Measurements from ENCODE around the gene CHRM4.
"Not testable (repeated sequence)": the region's sequence is repeated elsewhere in the genome, so short reads cannot be mapped to it uniquely, and the experiment has no call there.

Gene CHRM4

GRCh38 chr11:46372086-46372485 is 19.5 kb downstream of the CHRM4 start:
- TF ChIP-seq CTCF (IDR thresholded peaks at IDR 0.05; ENCODE audit: control extremely low read depth, extremely low read depth, low read depth, missing control alignments) = no peak
- ChIA-PET POLR2A (no interaction called here), CTCF (interaction anchor here (1.2 to 20.9 kb wide), 3 partner anchors 16 to 157 kb away, joined by 3 to 452 read pairs (median 6); partner anchors contain the start of gene DGKZ)
- DNase-seq (ENCODE audit: extremely low spot score) = no peak

GRCh38 chr11:46371262-46371661 is 20.3 kb downstream of the CHRM4 start:
- DNase-seq (ENCODE audit: extremely low spot score); POLR2A ChIA-PET: not testable (repeated sequence)
- CTCF ChIA-PET = interaction anchor here (1.9 to 20.9 kb wide), 2 partner anchors 17 to 19 kb away, joined by 6 to 452 read pairs; partner anchors contain the start of gene DGKZ

- TF ChIP-seq CTCF (IDR thresholded peaks at IDR 0.05; ENCODE audit: control extremely low read depth, extremely low read depth, low read depth, missing control alignments) = no peak
- DNase-seq (ENCODE audit: extremely low spot score) = no peak
- CTCF ChIA-PET = interaction anchor here (2.9 to 20.9 kb wide), 2 partner anchors 8 to 18 kb away, joined by 18 to 452 read pairs; partner anchors contain the start of gene DGKZ
- POLR2A ChIA-PET = no interaction called here
Measured at GRCh38 chr11:46370253-46370652, 21.3 kb downstream of the CHRM4 start.

GRCh38 chr11:46369458-46370152 is 22.0 kb downstream of the CHRM4 start:
- POLR2A ChIA-PET = interaction anchor here (1.1 kb wide), 1 partner anchor 21 kb away, joined by 3 read pairs; no protein-coding TSS in a partner anchor
- peak; percentile 75 for DNase-seq (ENCODE audit: extremely low spot score)

GRCh38 chr11:46367916-46368267 is 23.7 kb downstream of the CHRM4 start:
- no peak for DNase-seq (ENCODE audit: extremely low spot score)
- no peak for TF ChIP-seq CTCF (IDR thresholded peaks at IDR 0.05; ENCODE audit: control extremely low read depth, extremely low read depth, low read depth, missing control alignments)
- CTCF ChIA-PET = interaction anchor here (1.1 to 20.9 kb wide), 16 partner anchors 11 to 250 kb away, joined by 3 to 452 read pairs (median 4); partner anchors contain the start of genes CHRM4 and DGKZ
- POLR2A ChIA-PET = no interaction called here

More at GRCh38 chr11:46369458-46370152, 22.0 kb downstream of the CHRM4 start:
- peak; percentile 93 for TF ChIP-seq CTCF (IDR thresholded peaks at IDR 0.05; ENCODE audit: control extremely low read depth, extremely low read depth, low read depth, missing control alignments)
- CTCF ChIA-PET = interaction anchor here (0.9 to 20.9 kb wide), 6 partner anchors 9 to 169 kb away, joined by 3 to 452 read pairs (median 12); partner anchors contain the start of gene DGKZ

- CTCF ChIA-PET = interaction anchor here (0.8 to 20.9 kb wide), 14 partner anchors 10 to 193 kb away, joined by 3 to 452 read pairs (median 4); partner anchors contain the start of genes CHRM4 and DGKZ
- DNase-seq (ENCODE audit: extremely low spot score) = peak; percentile 81
- POLR2A ChIA-PET = no interaction called here
- TF ChIP-seq CTCF (IDR thresholded peaks at IDR 0.05; ENCODE audit: control extremely low read depth, extremely low read depth, low read depth, missing control alignments) = peak; percentile 93
Measured at GRCh38 chr11:46367244-46367915, 24.2 kb downstream of the CHRM4 start.
